NAMALWA (cell line): ENCODE data around the gene SPEM1.
"Not testable (repeated sequence)": the region's sequence is repeated elsewhere in the genome, so short reads cannot be mapped to it uniquely, and the experiment has no call there.

Experiments
- DNase-seq: peaks from one replicate; pipeline ENCODE4 v3.0.0-alpha.2; 2015; ENCODE audit warnings: low spot score

The SPEM1 gene

GRCh38 chr17:7468804-7469389 lies 48.8 kb downstream of the SPEM1 start:
- DNase-seq: no peak

GRCh38 chr17:7469843-7470242 lies 49.7 kb downstream of the SPEM1 start:
- DNase-seq: not testable (repeated sequence)

- DNase-seq: not testable (repeated sequence)
Observed at GRCh38 chr17:7470457-7470973, 50.4 kb downstream of the SPEM1 start.
